ENCODE results near the gene PID1.

PID1 gene

GRCh38 chr2:229179628-229180027 is 91.5 kb downstream of the PID1 start:
- TF ChIP-seq, protein P1, sequence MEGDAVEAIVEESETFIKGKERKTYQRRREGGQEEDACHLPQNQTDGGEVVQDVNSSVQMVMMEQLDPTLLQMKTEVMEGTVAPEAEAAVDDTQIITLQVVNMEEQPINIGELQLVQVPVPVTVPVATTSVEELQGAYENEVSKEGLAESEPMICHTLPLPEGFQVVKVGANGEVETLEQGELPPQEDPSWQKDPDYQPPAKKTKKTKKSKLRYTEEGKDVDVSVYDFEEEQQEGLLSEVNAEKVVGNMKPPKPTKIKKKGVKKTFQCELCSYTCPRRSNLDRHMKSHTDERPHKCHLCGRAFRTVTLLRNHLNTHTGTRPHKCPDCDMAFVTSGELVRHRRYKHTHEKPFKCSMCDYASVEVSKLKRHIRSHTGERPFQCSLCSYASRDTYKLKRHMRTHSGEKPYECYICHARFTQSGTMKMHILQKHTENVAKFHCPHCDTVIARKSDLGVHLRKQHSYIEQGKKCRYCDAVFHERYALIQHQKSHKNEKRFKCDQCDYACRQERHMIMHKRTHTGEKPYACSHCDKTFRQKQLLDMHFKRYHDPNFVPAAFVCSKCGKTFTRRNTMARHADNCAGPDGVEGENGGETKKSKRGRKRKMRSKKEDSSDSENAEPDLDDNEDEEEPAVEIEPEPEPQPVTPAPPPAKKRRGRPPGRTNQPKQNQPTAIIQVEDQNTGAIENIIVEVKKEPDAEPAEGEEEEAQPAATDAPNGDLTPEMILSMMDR (conservative IDR thresholded peaks at IDR 0.05; ENCODE audit: control insufficient read depth, insufficient read depth, low read depth, low read length): no peak
- no peak overlapping the region for H3K4me3 ChIP-seq (ENCODE audit: control insufficient read depth, low read depth, low read length)
- DNase-seq (ENCODE audit: low read depth): no peak

DNA sequence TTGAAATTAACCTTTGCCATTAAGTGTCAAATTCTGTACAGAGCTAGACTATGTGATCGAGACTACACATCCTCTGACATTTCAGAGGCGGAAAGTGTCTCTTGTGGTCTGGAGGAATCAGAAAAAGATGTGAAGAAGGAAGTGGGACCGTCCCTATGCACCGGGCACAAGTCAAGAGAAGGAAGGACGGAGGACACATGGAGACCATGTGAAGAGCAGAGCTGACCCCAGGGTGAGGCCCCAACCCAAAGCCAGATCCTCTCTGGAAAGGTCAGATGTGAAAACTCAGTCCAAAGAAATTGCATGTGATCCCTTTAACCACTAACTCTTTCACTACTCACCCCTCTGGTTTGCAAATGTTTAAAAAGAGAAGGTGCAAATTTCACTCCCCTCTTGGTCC is 92.4 kb downstream of the PID1 start:
- TF ChIP-seq, protein P1 (conservative IDR thresholded peaks at IDR 0.05; ENCODE audit: control insufficient read depth, insufficient read depth, low read depth, low read length): no peak
- no peak for DNase-seq (ENCODE audit: low read depth)

DNA sequence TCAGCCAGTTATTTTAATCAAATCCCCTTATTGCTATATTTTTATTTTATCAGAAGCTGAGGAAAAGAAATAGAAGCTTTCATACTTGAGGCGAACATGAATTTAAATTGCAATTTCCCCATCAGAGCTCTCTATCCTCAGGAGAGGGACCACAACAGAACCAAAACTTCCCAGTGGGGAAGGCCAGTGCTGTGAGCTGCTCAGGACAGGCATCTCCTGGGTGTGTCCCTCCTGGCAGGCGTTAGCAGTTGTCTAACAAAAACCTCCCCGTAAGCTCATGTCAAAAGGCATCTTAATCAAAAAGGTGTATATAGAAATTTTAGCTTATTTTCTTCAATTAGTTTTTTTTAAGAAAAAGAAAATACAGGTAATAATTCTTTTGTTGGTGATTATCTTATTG is 93.0 kb downstream of the PID1 start:
- no peak for DNase-seq (ENCODE audit: low read depth)
- TF ChIP-seq, protein P1 (conservative IDR thresholded peaks at IDR 0.05; ENCODE audit: control insufficient read depth, insufficient read depth, low read depth, low read length): no peak
- H3K4me3 ChIP-seq (ENCODE audit: control insufficient read depth, low read depth, low read length): no peak overlapping the region

More for the DNA sequence above, 92.4 kb downstream of the PID1 start:
- no peak overlapping the region for H3K4me3 ChIP-seq (ENCODE audit: control insufficient read depth, low read depth, low read length)

- DNase-seq (ENCODE audit: low read depth): no peak
- no peak overlapping the region for H3K4me3 ChIP-seq (ENCODE audit: control insufficient read depth, low read depth, low read length)
- TF ChIP-seq, protein P1 (conservative IDR thresholded peaks at IDR 0.05; ENCODE audit: control insufficient read depth, insufficient read depth, low read depth, low read length): no peak
These were observed 95.0 kb downstream of the PID1 start for GRCh38 chr2:229176136-229176535.

GRCh38 chr2:229175497-229175863 is 95.6 kb downstream of the PID1 start:
- TF ChIP-seq, protein P1 (conservative IDR thresholded peaks at IDR 0.05; ENCODE audit: control insufficient read depth, insufficient read depth, low read depth, low read length): no peak
- no peak for DNase-seq (ENCODE audit: low read depth)

GRCh38 chr2:229174794-229175496 is 96.1 kb downstream of the PID1 start:
- DNase-seq (ENCODE audit: low read depth): peak; percentile 66
- no peak overlapping the region for H3K4me3 ChIP-seq (ENCODE audit: control insufficient read depth, low read depth, low read length)

More at GRCh38 chr2:229175497-229175863, 95.6 kb downstream of the PID1 start:
- H3K4me3 ChIP-seq (ENCODE audit: control insufficient read depth, low read depth, low read length): no peak overlapping the region

More at GRCh38 chr2:229174794-229175496, 96.1 kb downstream of the PID1 start:
- TF ChIP-seq, protein P1 (conservative IDR thresholded peaks at IDR 0.05; ENCODE audit: control insufficient read depth, insufficient read depth, low read depth, low read length): no peak
